Islet precursor cell (in vitro differentiated cells): ENCODE results near the gene ZCCHC14.

Experiments used
- DNase-seq: peaks from one replicate; pipeline ENCODE4 v3.0.0-alpha.2; 2018

Gene ZCCHC14

DNA sequence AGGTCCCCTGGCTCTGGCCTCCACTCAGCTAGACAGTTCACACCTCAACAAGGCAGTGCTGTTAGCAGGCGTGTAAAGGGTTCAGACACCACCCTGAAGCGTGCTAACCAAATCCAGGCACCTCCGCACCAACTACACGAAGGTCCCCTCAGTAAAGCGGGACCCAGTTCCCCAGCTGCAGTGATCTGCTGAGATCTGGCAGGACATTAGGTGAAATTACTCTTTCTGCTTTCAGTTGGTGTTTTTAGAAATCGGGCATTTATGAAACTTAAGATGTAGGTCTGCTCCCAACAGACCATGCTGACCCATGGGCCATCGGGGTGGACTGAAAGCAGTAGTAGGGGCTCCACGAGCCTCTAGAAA is 136.4 kb downstream of the ZCCHC14 start:
- DNase-seq: no peak
